ENCODE measurements around the gene SSMEM1.

GRCh38 chr7:130232209-130232608 lies 24.5 kb downstream of the SSMEM1 start:
- no peak for TF ChIP-seq CTCF (IDR thresholded peaks at IDR 0.05)
- TF ChIP-seq EZH2 (IDR thresholded peaks at IDR 0.05; ENCODE audit: borderline replicate concordance, insufficient read depth, low read depth, low read length, poor library complexity, severe bottlenecking), result no peak

Measured in B cell (primary cell).